Transverse colon (tissue), 4 donors: ENCODE measurements around the gene CSE1L. TPM values are rescaled to one million over a fixed set of nuclear protein-coding genes. Genes with fewer than 3 reads are reported as not detected.

Experiments used
- DNase-seq: peaks from one replicate; pipeline ENCODE4 v3.0.0-alpha.2; 2019
- H3K27ac ChIP-seq, 4 donors: fragments of 200-600 bp; sonication (generic); 2 replicates each; pipeline ENCODE4 v1.5.1; 2016 to 2018; ENCODE audit warnings: inconsistent platforms in 4 of 4
- H3K27me3 ChIP-seq: fragments of 200-600 bp; sonication (generic); 2 replicates; pipeline ENCODE4 v1.5.1; 2017; ENCODE audit warnings: inconsistent platforms
- H3K36me3 ChIP-seq, 4 donors: fragments of 200-600 bp; sonication (generic); 2 replicates each; pipeline ENCODE4 v1.5.1; 2017 to 2019; ENCODE audit warnings: inconsistent platforms in 4 of 4
- H3K4me1 ChIP-seq, 4 donors: fragments of 200-600 bp; sonication (generic); 2 replicates each; pipeline ENCODE4 v1.5.1; 2017 to 2020; ENCODE audit warnings: inconsistent platforms in 4 of 4
- H3K4me3 ChIP-seq, 4 donors: fragments of 200-600 bp; sonication (generic); 1 replicate in 1 of 4; 2 replicates in 3 of 4; pipeline versions ENCODE4 v1.5.1 to v1.6.1; 2017 to 2019; ENCODE audit warnings: inconsistent platforms in 4 of 4
- H3K9me3 ChIP-seq, 2 donors: fragments of 200-600 bp; sonication (generic); 2 replicates each; pipeline ENCODE4 v1.5.1; 2017 to 2019; ENCODE audit warnings: inconsistent platforms in 2 of 2
- EP300 ChIP-seq: sonication (generic); formaldehyde crosslinking; IDR thresholded peaks from one replicate; pipeline ENCODE4 v1.6.1; 2017; ENCODE audit warnings: antibody characterized with exemption, low read depth
- POLR2A ChIP-seq: fragments of 450-650 bp; IDR thresholded peaks from one replicate; pipeline ENCODE4 v1.6.1; 2016; ENCODE audit warnings: antibody characterized with exemption, mild to moderate bottlenecking, moderate library complexity
- POLR2AphosphoS5 ChIP-seq, 3 donors: sonication (generic); formaldehyde crosslinking; IDR thresholded peaks; one replicate each; pipeline ENCODE4 v1.6.1; 2016; ENCODE audit warnings: antibody characterized with exemption in 3 of 3
- WGBS, 2 donors: methylation state at CpG; one replicate each; pipeline ENCODE4 v1.1.5; 2018; ENCODE audit warnings: low coverage in 1 of 2; 5-methylcytosine and 5-hydroxymethylcytosine counted together
- in situ Hi-C, 4 donors: fragments of 200-750 bp; cut with MboI; loops; one replicate each; pipeline versions ENCODE4 v1.15.0 to v1.15.1; 2017; ENCODE audit warnings: low sequenced_read_pairs in 3 of 4, low pct_ligation_motif_present in 1 of 4, low pct_unique_long_range_greater_than_20kb in 1 of 4
- intact Hi-C: fragments of 100-400 bp; cut with DNase I; formaldehyde crosslinking; loops from one replicate; pipeline ENCODE4 v1.15.1; 2023; ENCODE audit warnings: low total_unique reads
- total RNA-seq, 4 donors: library from RNA; depleted of rRNA; stranded (reverse); fragments of >200 nt; gene quantifications; one replicate each; pipeline ENCODE4 v1.1.0, GENCODE V29; 2016
- TF ChIP-seq, protein P1 (sequence below), 5 experiments: fragments of 200-600 bp in 3 of 5; fragments of 450-650 bp in 2 of 5; sonication (generic) in 3 of 5; IDR thresholded peaks; 1 replicate in 2 of 5; 2 replicates in 3 of 5; pipeline ENCODE4 v1.5.1; 2016 to 2017; ENCODE audit warnings: antibody characterized with exemption in 5 of 5, inconsistent platforms in 3 of 5, mild to moderate bottlenecking in 2 of 5, moderate library complexity in 1 of 5

The CSE1L gene
- total RNA-seq, 4 donors from 2014 or later = 11.5 to 27.0 (median 15.5) TPM

- WGBS, 2 donors = 78 to 86% methylated on average over 1 of the region's 1 CpG
- H3K4me1 ChIP-seq = peaks cover 0 to 17% (median 6%) of the 10 kb centered on the region in 4 donors
- H3K27me3 ChIP-seq = no peaks in the 10 kb centered on the region
- TF ChIP-seq EP300 (no peak), POLR2AphosphoS5 (IDR thresholded peaks at IDR 0.05) (no peak), POLR2A (no peak)
- TF ChIP-seq, protein P1, sequence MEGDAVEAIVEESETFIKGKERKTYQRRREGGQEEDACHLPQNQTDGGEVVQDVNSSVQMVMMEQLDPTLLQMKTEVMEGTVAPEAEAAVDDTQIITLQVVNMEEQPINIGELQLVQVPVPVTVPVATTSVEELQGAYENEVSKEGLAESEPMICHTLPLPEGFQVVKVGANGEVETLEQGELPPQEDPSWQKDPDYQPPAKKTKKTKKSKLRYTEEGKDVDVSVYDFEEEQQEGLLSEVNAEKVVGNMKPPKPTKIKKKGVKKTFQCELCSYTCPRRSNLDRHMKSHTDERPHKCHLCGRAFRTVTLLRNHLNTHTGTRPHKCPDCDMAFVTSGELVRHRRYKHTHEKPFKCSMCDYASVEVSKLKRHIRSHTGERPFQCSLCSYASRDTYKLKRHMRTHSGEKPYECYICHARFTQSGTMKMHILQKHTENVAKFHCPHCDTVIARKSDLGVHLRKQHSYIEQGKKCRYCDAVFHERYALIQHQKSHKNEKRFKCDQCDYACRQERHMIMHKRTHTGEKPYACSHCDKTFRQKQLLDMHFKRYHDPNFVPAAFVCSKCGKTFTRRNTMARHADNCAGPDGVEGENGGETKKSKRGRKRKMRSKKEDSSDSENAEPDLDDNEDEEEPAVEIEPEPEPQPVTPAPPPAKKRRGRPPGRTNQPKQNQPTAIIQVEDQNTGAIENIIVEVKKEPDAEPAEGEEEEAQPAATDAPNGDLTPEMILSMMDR (IDR thresholded peaks at IDR 0.05) = no peak
- no peak overlapping the region for H3K4me3 ChIP-seq
- H3K36me3 ChIP-seq = peaks cover 0 to 4% (median 0%) of the 10 kb centered on the region in 4 donors
- H3K27ac ChIP-seq = no peak overlapping the region
- no peak for DNase-seq
- intact Hi-C loops = no loop called here
- in situ Hi-C loops = no loop called here
- H3K9me3 ChIP-seq = no peaks in the 10 kb centered on the region
Measured at GRCh38 chr20:49052334-49052733, 6.2 kb downstream of the CSE1L start.

DNA sequence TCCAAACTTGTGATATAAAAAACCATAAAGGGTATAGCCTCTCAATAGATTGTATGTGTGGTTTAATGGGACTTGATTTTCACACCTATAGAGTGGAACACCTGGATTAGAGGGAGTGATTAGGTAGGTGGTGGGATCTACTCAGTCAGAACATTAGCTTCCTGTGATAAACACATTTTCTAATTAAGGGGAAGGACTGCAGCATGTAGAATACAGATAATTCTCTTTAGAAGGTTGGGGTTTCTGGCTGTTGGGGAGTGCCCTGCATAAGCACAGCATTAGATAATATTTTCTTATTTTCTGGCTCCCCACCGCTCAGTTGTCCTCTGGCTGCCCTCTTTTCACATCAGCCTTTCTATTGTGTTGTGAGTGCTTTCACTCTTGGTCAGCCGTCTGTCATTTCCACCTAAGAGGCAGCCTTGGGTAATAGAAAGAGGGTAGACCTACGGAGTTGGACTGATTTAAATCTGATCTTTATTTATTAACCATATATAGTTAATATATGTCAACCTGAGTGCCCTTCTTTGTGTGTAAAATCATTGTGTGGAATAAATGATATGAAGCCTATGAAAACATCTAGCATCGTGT, 8.0 kb downstream of the CSE1L start:
- Histone ChIP-seq H3K4me3 (no peak overlapping the region), H3K9me3 (no peaks in the 10 kb centered on the region), H3K4me1 (peaks cover 0 to 4% (median 0%) of the 10 kb centered on the region in 4 donors), H3K27ac (no peak overlapping the region), H3K27me3 (no peaks in the 10 kb centered on the region), H3K36me3 (peaks cover 0 to 5% (median 2%) of the 10 kb centered on the region in 4 donors)
- DNase-seq = no peak
- WGBS, 2 donors = 64 to 75% methylated on average over 4 of the region's 4 CpGs
- intact Hi-C loops = no loop called here
- in situ Hi-C loops = no loop called here
- TF ChIP-seq POLR2A (no peak), POLR2AphosphoS5 (IDR thresholded peaks at IDR 0.05) (no peak), EP300 (no peak)
- TF ChIP-seq, protein P1 (IDR thresholded peaks at IDR 0.05) = no peak

DNA sequence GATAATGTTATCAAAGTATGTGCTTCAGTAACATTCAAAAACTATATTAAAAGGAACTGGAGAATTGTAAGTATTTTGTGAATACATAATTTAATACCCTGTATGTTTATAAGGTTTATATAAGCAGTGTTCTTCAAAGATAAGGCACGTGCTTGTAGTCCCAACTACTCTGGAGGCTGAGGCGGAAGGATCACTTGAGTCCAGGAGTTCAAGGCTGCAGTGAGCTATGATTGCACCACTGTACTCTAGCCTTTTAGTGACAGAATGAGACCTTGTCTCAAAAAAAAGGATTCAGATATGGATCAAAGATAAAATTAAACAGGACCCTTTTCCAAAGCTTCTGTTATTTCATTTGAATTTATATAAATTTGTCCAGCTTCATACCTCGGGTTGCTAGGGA, 17.2 kb downstream of the CSE1L start:
- Histone ChIP-seq H3K4me3 (no peak overlapping the region), H3K27me3 (no peaks in the 10 kb centered on the region), H3K27ac (no peak overlapping the region), H3K9me3 (no peaks in the 10 kb centered on the region), H3K4me1 (no peaks in the 10 kb centered on the region), H3K36me3 (peaks cover 0 to 55% (median 10%) of the 10 kb centered on the region in 4 donors)
- intact Hi-C loops = no loop called here
- no peak for TF ChIP-seq EP300
- TF ChIP-seq, protein P1 (IDR thresholded peaks at IDR 0.05) = no peak
- TF ChIP-seq POLR2A = no peak
- TF ChIP-seq POLR2AphosphoS5 (IDR thresholded peaks at IDR 0.05) = no peak
- in situ Hi-C loops = no loop called here
- WGBS, 2 donors = 67 to 76% methylated on average over 3 of the region's 3 CpGs
- DNase-seq = no peak

DNA sequence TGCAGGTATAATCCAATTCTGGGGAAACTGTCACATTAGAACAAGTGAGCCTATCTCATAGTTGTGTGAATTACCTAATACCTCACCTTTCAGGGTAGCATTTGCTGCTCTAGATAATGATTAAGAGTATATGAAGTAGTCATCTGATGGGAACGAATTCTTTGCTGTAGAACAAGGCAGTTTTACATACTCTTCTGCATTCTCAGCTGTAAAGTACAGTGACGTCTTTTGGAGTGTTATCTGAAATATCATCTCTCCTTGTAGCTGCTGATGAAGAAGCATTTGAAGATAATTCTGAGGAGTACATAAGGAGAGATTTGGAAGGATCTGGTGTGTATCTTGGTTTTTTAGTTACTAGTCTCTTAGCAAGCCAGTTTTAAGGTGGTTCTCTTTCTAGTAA, 28.4 kb downstream of the CSE1L start:
- intact Hi-C loops (no loop called here), in situ Hi-C loops (no loop called here)
- Histone ChIP-seq H3K4me3 (no peak overlapping the region), H3K36me3 (peaks cover 0 to 73% (median 28%) of the 10 kb centered on the region in 4 donors), H3K4me1 (no peaks in the 10 kb centered on the region), H3K9me3 (no peaks in the 10 kb centered on the region), H3K27ac (no peak overlapping the region), H3K27me3 (no peaks in the 10 kb centered on the region)
- DNase-seq = no peak
- TF ChIP-seq POLR2AphosphoS5 (IDR thresholded peaks at IDR 0.05) = no peak
- TF ChIP-seq, protein P1 (IDR thresholded peaks at IDR 0.05) = no peak
- no peak for TF ChIP-seq EP300
- no peak for TF ChIP-seq POLR2A
- 88 to 100% methylated on average over 1 to 2 of the region's 2 CpGs for WGBS, 2 donors
